Measurements from ENCODE around the gene ISYNA1.

Gene ISYNA1

GRCh38 chr19:18465214-18465963 is 27.5 kb upstream of the ISYNA1 start:
- H3K9me2 ChIP-seq (replicated peaks; ENCODE audit: control insufficient read depth, low read length) = no peaks in the 10 kb centered on the region
- no peak overlapping the region for H3K27ac ChIP-seq (ENCODE audit: low read depth, low read length)
- H3K36me3 ChIP-seq (ENCODE audit: control insufficient read depth, low read length) = peaks cover 22% of the 10 kb centered on the region
- no peak overlapping the region for H3K4me2 ChIP-seq (ENCODE audit: low read length)
- no peaks in the 10 kb centered on the region for H3F3A ChIP-seq (ENCODE audit: control insufficient read depth, insufficient read depth)
- no peaks in the 10 kb centered on the region for H3K27me3 ChIP-seq (ENCODE audit: control insufficient read depth, low read length)
- peaks cover 11% of the 10 kb centered on the region for H3K79me2 ChIP-seq (ENCODE audit: control insufficient read depth, low read length)
- peaks cover 7% of the 10 kb centered on the region for H4K20me1 ChIP-seq (ENCODE audit: control insufficient read depth, insufficient read depth, low read depth, low read length)
- H3K4me3 ChIP-seq (ENCODE audit: low read length) = no peak overlapping the region
- no peaks in the 10 kb centered on the region for H3K9me3 ChIP-seq (ENCODE audit: control insufficient read depth, insufficient read depth, low read length)
- TF ChIP-seq EZH2phosphoT487 (IDR thresholded peaks at IDR 0.05; ENCODE audit: borderline replicate concordance, low read length) (no peak), CTCF (IDR thresholded peaks at IDR 0.05; ENCODE audit: low read depth, low read length, poor library complexity, severe bottlenecking) (no peak)
- H3K4me1 ChIP-seq (ENCODE audit: control insufficient read depth, low read length) = no peaks in the 10 kb centered on the region

GRCh38 chr19:18464646-18465045 is 26.7 kb upstream of the ISYNA1 start:
- Histone ChIP-seq H3K79me2 (ENCODE audit: control insufficient read depth, low read length) (peaks cover 11% of the 10 kb centered on the region), H3K36me3 (ENCODE audit: control insufficient read depth, low read length) (peaks cover 26% of the 10 kb centered on the region), H3K9me2 (replicated peaks; ENCODE audit: control insufficient read depth, low read length) (no peaks in the 10 kb centered on the region)

GRCh38 chr19:18461471-18461870 is 23.5 kb upstream of the ISYNA1 start:
- H3K4me2 ChIP-seq (ENCODE audit: low read length) = no peak overlapping the region
- H3K27ac ChIP-seq (ENCODE audit: low read depth, low read length) = no peak overlapping the region
- H3K4me3 ChIP-seq (ENCODE audit: low read length) = no peak overlapping the region
- H3F3A ChIP-seq (ENCODE audit: control insufficient read depth, insufficient read depth) = no peaks in the 10 kb centered on the region
- H3K27me3 ChIP-seq (ENCODE audit: control insufficient read depth, low read length) = no peaks in the 10 kb centered on the region
- no peaks in the 10 kb centered on the region for H3K4me1 ChIP-seq (ENCODE audit: control insufficient read depth, low read length)
- peaks cover 3% of the 10 kb centered on the region; the same call in 1 of the 2 replicates for H4K20me1 ChIP-seq (ENCODE audit: control insufficient read depth, insufficient read depth, low read depth, low read length)
- no peaks in the 10 kb centered on the region for H3K9me2 ChIP-seq (replicated peaks; ENCODE audit: control insufficient read depth, low read length)
- peaks cover 32% of the 10 kb centered on the region for H3K36me3 ChIP-seq (ENCODE audit: control insufficient read depth, low read length)
- H3K79me2 ChIP-seq (ENCODE audit: control insufficient read depth, low read length) = no peaks in the 10 kb centered on the region
- TF ChIP-seq CTCF (IDR thresholded peaks at IDR 0.05; ENCODE audit: low read depth, low read length, poor library complexity, severe bottlenecking) = no peak
- no peak for TF ChIP-seq EZH2phosphoT487 (IDR thresholded peaks at IDR 0.05; ENCODE audit: borderline replicate concordance, low read length)
- H3K9me3 ChIP-seq (ENCODE audit: control insufficient read depth, insufficient read depth, low read length) = no peaks in the 10 kb centered on the region

More at GRCh38 chr19:18464646-18465045, 26.7 kb upstream of the ISYNA1 start:
- Histone ChIP-seq H3K4me2 (ENCODE audit: low read length) (no peak overlapping the region), H4K20me1 (ENCODE audit: control insufficient read depth, insufficient read depth, low read depth, low read length) (peaks cover 7% of the 10 kb centered on the region), H3K9me3 (ENCODE audit: control insufficient read depth, insufficient read depth, low read length) (no peaks in the 10 kb centered on the region), H3F3A (ENCODE audit: control insufficient read depth, insufficient read depth) (no peaks in the 10 kb centered on the region), H3K27ac (ENCODE audit: low read depth, low read length) (no peak overlapping the region), H3K27me3 (ENCODE audit: control insufficient read depth, low read length) (no peaks in the 10 kb centered on the region), H3K4me3 (ENCODE audit: low read length) (no peak overlapping the region), H3K4me1 (ENCODE audit: control insufficient read depth, low read length) (no peaks in the 10 kb centered on the region)
- TF ChIP-seq EZH2phosphoT487 (IDR thresholded peaks at IDR 0.05; ENCODE audit: borderline replicate concordance, low read length) (no peak), CTCF (IDR thresholded peaks at IDR 0.05; ENCODE audit: low read depth, low read length, poor library complexity, severe bottlenecking) (no peak)

Measured in DOHH2 (cell line).